HG03280 (cell line): ENCODE measurements around the gene ASTN1.

Experiments
- ATAC-seq: cut with Tn5 transposase; IDR thresholded peaks from one replicate; pipeline ENCODE4 v1.9.1; 2021; ENCODE audit warnings: mild to moderate bottlenecking, moderate library complexity; ENCODE audit not compliant: unreplicated experiment

ASTN1 gene

GRCh38 chr1:177165069-177165439 is 542 bp upstream of the ASTN1 start:
- no peak for ATAC-seq

- no peak for ATAC-seq
Measured at GRCh38 chr1:177163844-177164379, 600 bp downstream of the ASTN1 start.

GRCh38 chr1:177162243-177162642 is 2.3 kb downstream of the ASTN1 start:
- ATAC-seq, result no peak

- no peak for ATAC-seq
Measured at GRCh38 chr1:177146499-177146898, 18.0 kb downstream of the ASTN1 start.

GRCh38 chr1:177145106-177146070 is 19.1 kb downstream of the ASTN1 start:
- no peak for ATAC-seq

- ATAC-seq, result no peak
Measured at GRCh38 chr1:177142791-177143271, 21.7 kb downstream of the ASTN1 start.

- ATAC-seq, result no peak
Measured at GRCh38 chr1:177142010-177142409, 22.5 kb downstream of the ASTN1 start.

- no peak for ATAC-seq
Measured at GRCh38 chr1:177138347-177138746, 26.2 kb downstream of the ASTN1 start.

GRCh38 chr1:177137814-177138213 is 26.7 kb downstream of the ASTN1 start:
- ATAC-seq, result no peak

GRCh38 chr1:177135250-177135649 is 29.3 kb downstream of the ASTN1 start:
- no peak for ATAC-seq

GRCh38 chr1:177133977-177134538 is 30.5 kb downstream of the ASTN1 start:
- ATAC-seq, result no peak

GRCh38 chr1:177132141-177132540 is 32.4 kb downstream of the ASTN1 start:
- no peak for ATAC-seq

GRCh38 chr1:177131723-177132122 is 32.8 kb downstream of the ASTN1 start:
- no peak for ATAC-seq

- no peak for ATAC-seq
Measured at GRCh38 chr1:177130451-177130945, 34.0 kb downstream of the ASTN1 start.

- no peak for ATAC-seq
Measured at GRCh38 chr1:177128665-177129281, 35.7 kb downstream of the ASTN1 start.

- no peak for ATAC-seq
Measured at GRCh38 chr1:177126267-177126666, 38.2 kb downstream of the ASTN1 start.

- no peak for ATAC-seq
Measured at GRCh38 chr1:177124577-177125278, 39.8 kb downstream of the ASTN1 start.

GRCh38 chr1:177122461-177123251 is 41.9 kb downstream of the ASTN1 start:
- ATAC-seq, result no peak

GRCh38 chr1:177119311-177119710 is 45.2 kb downstream of the ASTN1 start:
- no peak for ATAC-seq

- ATAC-seq, result no peak
Measured at GRCh38 chr1:177118901-177119300, 45.6 kb downstream of the ASTN1 start.
